LNCaP clone FGC (cell line): ENCODE measurements around the gene CLCN6.

Source experiments
- DNase-seq: peaks from one replicate; pipeline ENCODE4 v3.0.0-alpha.2; 2011; ENCODE audit warnings: low read depth
- H3K4me3 ChIP-seq: 2 replicates; pipeline ENCODE4 v1.5.1; 2011; ENCODE audit warnings: mild to moderate bottlenecking, low read depth, low read length, control low read depth
- TF ChIP-seq, protein P1 (sequence below): IDR thresholded peaks from 2 replicates; pipeline ENCODE4 v1.5.1; 2012; ENCODE audit warnings: mild to moderate bottlenecking; ENCODE audit not compliant: control insufficient read depth, insufficient read depth; ENCODE audit errors: extremely low read depth

CLCN6 gene

DNA sequence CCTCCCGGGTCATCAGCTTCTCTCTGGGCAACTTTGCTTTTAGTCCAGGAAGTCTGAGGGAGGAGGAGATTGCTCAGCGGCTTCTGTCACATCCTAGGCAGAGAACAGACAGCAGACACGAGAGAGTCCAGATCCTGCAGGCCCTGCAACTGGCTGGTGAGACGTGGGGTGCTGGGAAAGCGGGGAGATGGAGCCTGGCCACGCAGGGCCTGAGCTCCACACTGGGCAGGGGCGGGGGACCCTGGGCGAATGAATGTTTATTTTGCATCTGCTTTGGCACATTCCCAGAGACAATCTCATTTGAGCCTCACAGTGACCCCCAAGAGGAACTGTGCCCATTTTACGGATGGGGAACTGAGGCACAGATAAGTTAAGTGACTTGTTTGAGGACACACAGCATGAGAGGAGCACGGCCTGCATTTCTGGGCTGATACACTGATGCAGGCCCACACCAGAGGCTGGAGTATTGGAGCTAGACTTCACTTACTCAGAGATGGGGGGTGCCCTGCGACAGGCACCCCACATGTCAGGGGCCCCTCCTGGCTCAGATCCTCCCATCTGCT, 34.4 kb upstream of the CLCN6 start:
- TF ChIP-seq, protein P1, sequence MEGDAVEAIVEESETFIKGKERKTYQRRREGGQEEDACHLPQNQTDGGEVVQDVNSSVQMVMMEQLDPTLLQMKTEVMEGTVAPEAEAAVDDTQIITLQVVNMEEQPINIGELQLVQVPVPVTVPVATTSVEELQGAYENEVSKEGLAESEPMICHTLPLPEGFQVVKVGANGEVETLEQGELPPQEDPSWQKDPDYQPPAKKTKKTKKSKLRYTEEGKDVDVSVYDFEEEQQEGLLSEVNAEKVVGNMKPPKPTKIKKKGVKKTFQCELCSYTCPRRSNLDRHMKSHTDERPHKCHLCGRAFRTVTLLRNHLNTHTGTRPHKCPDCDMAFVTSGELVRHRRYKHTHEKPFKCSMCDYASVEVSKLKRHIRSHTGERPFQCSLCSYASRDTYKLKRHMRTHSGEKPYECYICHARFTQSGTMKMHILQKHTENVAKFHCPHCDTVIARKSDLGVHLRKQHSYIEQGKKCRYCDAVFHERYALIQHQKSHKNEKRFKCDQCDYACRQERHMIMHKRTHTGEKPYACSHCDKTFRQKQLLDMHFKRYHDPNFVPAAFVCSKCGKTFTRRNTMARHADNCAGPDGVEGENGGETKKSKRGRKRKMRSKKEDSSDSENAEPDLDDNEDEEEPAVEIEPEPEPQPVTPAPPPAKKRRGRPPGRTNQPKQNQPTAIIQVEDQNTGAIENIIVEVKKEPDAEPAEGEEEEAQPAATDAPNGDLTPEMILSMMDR, result no peak
- H3K4me3 ChIP-seq, result no peak overlapping the region
- DNase-seq, result no peak

DNA sequence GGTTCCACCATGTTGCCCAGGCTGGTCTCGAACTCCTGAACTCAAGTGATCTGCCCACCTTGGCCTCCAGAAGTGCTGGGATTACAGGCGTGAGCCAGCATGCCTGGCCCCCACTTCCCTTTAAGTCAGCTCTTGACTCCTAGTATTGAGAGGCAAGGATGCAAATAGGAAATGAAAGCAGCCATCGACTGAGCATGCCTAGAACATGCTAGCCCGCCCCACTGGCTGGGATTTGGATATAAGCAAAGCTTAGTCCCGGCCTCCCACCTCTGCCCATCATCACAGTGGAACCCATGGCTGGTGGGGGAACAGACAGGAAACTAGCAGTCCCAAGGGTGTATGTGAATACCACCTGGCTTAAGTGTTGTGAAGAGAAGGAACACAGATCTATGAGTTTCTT, 33.5 kb upstream of the CLCN6 start:
- no peak for DNase-seq
- no peak overlapping the region for H3K4me3 ChIP-seq
- TF ChIP-seq, protein P1, result no peak

DNA sequence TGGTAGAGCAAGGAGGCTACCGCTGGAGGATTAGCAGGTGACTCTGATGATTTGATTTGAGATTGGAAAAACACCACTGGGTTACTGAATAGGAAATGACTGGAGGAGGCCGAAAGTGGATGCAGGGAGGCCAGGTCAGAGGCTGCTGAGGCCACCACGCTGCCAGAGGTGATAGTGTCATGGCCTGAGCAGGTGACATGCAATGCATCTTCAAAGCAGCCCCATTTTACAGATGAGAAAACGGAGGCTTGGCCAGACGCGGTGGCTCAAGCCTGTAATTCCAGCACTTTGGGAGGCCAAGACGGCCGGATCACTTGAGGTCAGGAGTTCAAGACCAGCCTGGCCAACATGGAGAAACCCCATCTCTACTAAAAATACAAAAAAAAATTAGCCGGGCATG, 31.2 kb upstream of the CLCN6 start:
- no peak for DNase-seq
- TF ChIP-seq, protein P1, result no peak
- no peak overlapping the region for H3K4me3 ChIP-seq

DNA sequence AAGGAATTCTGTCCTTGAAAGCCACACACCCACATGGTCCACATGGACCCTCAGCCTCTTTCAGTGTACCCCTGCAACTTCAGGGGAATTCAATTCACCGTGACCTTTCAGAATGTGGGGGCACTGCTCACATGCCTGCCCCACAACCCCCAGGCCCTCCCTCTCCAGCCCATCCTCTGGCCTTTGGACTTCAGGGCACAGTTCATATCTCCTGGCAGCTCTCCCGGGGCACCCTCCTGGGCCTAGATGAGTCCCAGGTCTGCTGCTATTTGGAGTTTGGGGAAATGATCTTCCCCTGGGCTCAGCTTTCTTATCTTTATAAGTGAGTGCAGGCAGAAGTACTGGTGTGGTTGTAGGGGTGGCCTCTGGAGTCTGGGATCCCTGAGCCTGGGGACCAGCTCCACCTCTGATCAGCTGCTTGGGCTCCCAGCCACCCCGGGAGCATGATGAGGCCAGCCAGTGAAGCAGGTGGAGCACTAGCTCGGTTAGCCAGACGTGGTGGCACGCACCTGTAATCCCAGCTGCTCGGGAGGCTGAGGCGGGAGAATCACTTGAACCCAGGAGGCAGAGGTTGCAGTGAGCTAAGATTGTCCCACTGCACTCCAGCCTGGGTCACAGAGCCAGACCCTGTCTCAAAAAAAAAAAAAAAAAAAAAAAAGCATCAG, 28.2 kb upstream of the CLCN6 start:
- DNase-seq, result no peak
- TF ChIP-seq, protein P1, result no peak
- no peak overlapping the region for H3K4me3 ChIP-seq

DNA sequence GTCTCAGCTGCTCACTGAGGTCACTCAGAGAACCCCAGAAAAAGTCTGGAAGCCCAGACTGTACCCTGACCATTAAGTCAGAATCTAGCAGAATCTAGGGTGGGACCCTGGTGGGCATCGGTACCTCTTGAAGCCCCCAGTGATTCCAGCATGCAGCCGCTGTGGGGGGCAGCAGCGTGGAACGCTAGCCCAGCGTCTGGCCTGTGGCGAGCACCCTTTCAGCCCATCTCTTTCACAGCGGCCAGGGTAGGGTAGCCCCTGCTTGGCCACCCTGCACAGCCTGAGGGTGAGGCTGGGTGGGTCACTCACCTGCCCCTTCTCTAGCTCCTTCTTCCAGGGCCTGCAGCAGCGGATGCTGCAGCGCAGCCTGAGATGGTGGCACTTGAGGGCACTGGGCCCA, 27.7 kb upstream of the CLCN6 start:
- H3K4me3 ChIP-seq, result no peak overlapping the region
- TF ChIP-seq, protein P1, result no peak
- DNase-seq, result no peak

DNA sequence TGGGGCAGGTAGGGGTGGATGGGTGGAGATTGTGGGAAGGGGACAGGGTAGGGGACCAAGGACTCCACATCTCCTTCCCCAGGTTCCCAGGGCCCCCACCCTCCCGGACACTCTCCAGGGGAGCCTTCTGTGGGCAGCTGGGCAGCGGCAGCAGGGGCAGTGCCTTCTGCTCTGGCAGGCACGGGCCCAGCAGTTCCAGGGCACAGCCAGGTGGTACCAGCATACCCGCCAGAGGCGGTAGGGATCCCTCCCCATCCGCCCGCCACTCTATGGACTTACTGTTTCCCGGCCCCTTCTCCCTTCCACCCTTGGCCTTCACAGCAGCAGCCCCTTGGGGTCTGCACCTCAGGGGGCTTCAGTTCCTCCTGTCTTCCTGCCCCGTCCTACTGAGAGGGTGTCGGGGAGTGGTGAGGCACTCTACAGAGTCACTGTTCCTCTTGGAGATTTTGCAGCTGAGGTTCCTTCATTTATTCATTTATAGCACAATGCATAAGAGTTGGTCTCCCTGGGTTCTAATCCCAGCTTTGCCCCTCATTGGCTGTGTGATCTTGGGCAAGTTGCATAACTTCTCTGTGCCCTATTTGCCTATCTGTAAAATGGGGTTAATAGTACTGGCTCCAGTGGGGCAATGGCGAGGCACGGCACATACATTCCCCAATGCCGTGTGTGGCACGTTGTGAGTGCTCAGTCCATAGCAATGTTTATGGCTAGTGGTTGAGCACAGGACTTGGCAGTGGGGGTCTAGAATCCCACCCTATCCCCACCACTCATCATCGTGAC, 27.0 kb upstream of the CLCN6 start:
- no peak overlapping the region for H3K4me3 ChIP-seq
- no peak for DNase-seq
- TF ChIP-seq, protein P1, result no peak
